ENCODE measurements around the gene PHLDB2. TPM values are rescaled to one million over a fixed set of nuclear protein-coding genes. Genes with fewer than 3 reads are reported as not detected.

PHLDB2 gene
- total RNA-seq, 1 donor from 2014 or later = 142 TPM

DNA sequence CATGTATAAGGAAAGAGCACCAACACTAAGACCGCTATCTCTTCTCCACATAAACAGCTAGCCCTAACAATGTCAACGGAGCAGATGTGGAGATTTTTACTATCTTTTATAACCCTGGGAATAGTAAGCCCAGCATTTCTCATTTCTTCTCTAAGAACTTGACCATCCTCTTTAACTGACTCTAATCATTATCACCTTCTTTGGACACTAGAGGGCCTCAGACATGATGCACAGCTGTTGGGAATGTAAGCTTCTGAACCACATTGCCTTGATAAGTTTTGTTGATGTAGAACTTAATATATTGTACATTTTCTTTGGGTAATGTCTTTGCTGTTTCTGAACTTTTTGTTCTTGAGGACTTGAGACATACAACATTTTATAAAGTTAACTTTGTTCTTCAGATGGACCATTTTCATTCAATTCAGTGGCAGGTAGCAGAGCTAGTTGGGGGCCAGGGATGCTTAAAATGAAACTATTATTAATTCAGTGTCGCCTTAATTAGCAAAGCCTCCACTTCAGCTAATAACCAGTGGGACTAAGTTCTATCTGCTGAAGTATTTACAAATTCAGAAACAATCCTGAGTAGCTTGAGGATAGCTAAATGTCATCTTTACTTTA is 130.1 kb downstream of the PHLDB2 start:
- DNase-seq (ENCODE audit: low spot score) = no peak

DNA sequence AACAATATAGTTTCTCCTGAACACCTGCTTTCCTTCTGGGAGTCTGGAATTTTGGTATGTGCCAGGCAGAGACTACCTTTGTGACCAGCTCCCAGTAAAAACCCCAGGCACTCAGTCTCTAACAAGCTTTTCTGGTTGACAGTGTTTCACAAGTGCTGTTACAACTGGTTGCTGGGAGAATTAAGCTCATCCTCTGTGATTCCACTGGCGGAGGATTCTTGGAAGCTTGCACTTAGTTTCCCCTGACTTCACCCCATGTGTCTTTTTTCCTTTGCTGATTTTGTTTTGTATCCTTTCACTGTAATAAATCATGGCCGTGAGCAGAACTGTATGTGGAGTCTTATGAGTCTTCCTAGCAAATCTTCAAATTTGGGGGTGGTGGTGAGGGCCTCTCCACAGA is 134.0 kb downstream of the PHLDB2 start:
- no peak for DNase-seq (ENCODE audit: low spot score)

DNA sequence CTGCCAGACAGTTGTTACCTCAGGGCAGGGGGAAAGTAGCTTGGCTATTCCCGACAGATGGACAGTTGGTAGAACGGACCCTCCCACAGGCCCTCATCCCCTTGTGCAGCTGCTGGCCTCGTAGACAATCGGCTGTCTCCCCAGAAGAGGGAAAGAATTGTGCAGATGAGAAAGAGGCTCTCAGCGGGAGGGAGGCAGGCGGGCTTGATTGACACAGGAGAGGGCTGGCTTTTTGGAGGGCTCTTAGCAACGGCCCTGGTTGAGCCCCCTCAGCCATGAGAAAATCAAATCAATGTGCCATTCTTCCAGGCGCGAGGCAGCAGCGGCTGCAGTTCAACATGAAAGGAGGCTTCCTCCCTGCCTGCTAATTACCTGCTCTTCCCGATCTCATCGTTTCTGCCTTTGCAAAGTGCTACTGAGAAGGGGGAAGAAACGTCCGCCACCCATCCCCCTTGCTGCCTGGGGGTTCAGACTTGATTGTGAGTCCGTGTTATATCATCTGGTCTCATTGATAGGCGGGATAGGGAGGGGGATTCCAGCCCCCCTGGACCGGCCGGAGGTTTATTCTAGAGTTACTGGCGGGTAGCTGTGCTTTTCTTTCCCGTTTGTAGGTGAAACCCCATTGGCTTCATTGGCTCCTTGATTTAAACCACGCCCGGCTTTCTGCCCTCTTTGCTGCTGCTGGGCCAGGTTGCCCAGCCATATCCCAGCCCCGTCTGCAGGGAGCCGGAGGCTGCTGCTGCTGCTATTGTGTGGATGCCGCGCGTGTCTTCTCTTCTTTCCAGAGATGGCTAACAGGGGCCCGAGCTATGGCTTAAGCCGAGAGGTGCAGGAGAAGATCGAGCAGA is 139.8 kb downstream of the PHLDB2 start, which contains the start of gene TAGLN3:
TAGLN3 (plus strand) TSS at position 287 of the 848 bp plus-strand sequence; CDS start at position 788, 501 bp downstream.
- no peak for DNase-seq (ENCODE audit: low spot score)

DNA sequence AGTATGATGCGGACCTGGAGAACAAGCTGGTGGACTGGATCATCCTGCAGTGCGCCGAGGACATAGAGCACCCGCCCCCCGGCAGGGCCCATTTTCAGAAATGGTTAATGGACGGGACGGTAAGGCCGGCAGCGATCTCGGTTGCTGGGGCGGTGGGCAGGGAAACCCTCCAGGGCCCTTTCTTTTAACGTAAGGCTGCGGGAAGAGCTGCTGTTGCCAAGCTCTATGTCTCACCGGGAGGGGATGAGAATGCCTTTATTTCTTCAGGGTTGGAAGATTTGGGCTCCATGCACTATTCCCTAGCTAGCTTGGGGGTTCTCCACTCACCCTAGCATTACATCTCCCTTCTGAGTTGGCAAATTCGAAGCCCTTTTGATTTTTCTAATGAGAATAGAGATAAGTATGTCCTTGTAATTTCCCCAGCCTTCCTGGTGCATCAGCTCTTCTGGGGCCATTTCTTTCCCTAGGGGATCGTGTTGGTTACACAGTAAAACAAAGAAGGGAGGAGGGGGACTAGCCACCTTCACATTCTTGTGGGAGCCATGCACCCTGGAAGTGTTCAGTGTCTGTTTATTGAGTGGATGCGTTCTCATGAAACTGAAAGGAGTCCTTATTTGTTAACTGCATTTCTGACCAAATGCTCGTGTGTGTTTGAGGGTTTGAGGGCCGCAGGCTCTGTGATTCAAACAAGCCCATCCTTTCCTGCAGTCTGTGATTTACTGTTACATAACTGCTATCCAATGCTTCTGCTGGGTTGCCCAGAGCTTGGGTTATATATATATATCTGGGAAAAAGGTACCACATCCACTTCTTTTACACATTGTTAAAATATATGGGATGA is 140.6 kb downstream of the PHLDB2 start:
- DNase-seq (ENCODE audit: low spot score) = no peak

DNA sequence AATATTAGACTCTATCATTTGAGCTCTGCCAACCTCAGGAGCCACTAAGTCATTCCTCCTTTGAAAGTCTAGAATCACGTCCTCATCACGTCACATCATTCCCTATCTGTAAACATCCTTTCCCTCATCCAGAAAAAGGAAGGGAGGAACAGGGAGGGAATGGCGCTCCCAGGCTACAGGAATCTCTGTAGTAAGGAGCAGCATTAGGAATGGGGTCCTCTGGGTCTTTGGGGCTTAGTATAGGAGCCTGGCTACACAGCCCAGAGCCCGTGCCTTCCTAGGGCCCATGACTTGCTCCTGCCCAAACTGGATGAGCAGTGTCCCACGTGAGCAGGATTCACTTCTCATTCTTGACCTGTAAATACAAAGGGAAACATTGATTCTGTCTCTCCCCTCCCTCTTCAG is 141.3 kb downstream of the PHLDB2 start:
- DNase-seq (ENCODE audit: low spot score) = no peak

DNA sequence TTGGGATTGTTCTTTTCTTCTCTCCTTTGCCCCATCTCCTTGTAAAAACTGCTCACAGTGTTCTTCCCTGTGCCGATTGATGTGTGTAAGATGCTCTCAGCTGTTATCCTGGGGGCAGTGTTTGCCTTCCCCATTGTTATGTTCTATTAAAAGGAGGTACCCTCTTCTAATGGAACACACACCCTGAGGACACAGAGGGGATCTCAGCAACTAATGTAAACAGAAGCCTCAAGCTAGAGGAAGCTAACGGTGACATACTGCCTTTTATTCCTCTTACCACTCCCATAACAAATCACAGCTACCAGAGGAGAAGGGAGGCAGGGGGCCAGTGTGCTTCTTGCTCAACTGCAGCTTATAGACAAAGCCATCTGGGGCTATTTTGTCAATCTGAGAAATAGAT is 141.9 kb downstream of the PHLDB2 start:
- DNase-seq (ENCODE audit: low spot score) = no peak

DNA sequence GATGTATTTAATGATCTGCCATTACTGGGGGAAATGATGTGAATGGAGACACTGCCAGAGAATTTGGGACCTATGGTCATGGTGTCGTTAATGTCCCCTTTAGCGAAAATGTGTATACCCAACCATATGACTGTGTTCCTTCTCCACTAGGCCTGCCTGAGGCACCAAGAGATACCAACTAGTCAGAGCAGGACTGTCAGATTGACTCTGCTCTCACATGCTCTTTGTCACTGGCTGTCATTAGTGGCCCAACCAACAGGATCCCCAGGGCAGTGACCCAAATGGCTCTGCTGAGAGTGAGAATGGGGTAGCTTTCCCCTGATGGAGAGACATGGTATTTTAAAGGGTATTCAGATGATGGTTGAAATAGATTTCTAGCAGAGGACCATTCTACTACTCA is 142.5 kb downstream of the PHLDB2 start:
- no peak for DNase-seq (ENCODE audit: low spot score)

DNA sequence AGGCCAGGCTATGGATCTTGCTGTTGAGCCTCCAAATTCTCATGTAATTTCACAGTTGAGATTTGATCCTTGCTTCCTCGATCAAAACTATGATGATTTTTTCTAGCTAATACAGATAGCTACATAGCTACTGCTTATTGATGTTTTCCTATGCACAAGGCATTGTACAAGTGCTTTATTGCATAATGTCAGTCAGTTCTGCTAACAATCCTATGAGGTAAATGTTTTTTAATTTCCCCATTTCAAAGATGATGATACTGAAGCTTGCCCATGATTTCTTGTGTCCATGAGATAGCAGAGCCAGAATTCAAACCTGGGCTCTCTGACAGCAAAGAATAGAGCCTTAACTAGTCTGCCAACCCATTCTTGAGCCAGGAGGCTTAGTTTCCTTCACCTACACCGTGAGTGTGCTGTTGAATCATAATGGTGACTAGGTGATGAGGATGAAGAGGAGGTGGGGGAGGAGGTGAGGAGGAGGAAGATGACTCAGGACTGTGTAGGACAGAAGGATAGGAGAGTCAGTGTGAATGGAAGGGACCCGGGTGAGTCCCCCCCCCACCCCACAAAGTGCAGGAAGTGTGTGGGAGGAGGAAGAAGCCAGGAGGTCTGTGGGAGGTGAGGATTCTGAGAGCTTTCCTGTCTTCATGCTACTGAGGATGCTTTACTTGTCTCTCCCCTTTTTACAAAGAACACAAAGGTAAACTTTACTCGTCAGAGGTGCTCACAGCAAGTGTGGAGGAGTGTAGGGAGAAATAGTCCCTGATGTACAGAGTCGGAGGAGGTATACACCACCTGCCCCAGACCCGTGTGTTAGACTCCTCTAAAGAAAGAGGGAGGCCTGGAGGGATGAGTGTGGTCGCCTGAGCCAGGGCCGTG is 143.3 kb downstream of the PHLDB2 start:
- DNase-seq (ENCODE audit: low spot score) = no peak

DNA sequence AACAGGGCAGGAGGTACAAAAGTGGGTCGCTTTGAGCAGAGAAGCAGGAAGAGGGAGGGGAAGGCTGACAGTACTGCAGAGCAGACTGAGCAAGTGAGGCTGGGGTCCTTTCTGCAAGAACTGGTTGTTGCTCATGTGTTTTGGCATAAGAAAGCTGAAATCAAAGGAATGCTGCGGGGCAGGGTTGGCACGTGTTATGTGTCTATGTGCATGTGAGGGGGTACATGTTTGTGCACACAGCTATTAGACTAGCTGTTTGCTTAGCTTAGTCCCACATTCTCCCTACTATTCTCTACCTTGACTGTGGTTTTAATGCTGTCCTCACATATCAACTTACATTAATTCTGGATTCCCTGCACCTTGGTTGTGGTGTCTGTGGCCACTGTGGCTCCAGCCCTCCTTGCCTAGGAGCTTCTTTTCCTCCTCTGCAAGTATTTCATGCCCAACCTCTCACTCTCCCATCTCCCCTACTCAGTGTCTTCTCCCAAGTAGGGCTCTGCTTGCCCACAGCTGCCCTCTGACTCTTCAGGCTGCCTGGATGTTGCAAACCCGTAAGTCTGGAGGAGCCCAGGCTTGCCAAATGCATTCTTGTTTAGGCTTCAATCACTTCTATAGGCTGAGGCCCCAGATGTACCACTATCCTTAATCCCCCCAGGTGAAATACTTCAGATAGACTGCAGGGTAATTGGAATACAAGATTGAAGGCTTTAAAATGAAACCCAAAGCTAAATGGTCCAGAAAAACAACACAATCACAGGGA is 144.4 kb downstream of the PHLDB2 start:
- no peak for DNase-seq (ENCODE audit: low spot score)

DNA sequence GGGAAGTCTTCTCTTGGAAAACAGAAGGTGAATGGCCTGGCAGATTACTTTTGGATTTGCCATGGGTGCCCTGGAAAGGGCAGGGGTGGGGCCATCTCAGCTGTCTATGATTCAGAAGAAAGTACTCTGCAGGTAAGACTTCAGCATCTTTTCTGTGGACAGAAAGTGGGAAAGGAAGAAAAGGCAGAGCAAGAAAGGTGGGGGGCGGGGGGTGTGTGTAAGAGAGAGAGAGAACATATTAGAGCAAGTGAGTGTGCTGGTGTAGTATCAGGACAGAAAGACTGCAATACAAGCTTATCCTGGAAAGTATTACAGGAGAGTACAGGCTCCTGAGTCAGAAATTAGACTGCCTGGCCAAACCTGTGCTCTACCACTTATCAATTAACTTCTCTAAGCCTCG is 145.1 kb downstream of the PHLDB2 start:
- no peak for DNase-seq (ENCODE audit: low spot score)

DNA sequence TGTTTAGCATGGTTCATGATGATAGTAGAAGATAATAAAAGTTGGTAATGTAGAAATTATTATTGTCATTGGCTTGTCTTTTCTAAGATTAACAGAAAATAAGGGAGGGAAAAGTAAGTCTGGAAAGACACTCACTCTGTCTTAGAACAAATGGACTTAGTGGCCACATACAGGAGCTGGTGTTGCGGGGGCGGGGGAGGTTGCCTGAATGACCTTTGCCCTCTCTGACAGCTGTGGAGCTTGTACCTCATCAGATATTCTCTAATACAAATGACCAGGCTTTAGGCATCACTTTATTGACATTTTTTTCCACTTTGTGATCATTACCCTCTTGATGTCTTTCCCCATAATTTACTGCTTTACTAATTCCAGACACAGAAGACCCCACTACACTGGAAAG is 145.6 kb downstream of the PHLDB2 start:
- no peak for DNase-seq (ENCODE audit: low spot score)

DNA sequence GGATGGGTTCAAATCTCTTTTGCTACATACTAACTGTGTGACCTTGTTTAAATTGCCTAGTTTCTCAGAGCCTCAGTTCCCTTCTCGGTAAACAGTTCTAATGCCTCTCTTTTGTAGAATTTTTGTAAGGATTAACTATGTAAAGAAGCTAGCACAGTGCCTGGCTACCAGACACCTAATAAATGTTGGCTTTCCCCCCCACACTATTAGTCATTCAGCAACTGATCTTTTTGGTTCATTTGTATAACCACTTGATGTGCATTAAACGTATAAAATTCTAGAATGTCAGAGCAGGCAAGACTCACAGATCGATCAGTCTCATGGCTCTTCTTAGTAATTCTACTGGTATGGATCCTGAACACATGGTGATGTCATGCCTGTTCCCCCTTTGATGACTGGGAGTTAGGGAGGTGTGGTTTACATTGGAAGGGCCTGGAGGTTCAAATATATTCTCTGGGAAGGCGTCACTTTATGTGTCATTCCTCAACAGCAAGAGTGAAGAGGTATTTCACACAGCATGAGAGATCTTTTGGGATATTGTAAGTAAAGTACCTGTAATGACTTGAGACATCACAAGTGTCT is 146.1 kb downstream of the PHLDB2 start:
- DNase-seq (ENCODE audit: low spot score) = no peak

DNA sequence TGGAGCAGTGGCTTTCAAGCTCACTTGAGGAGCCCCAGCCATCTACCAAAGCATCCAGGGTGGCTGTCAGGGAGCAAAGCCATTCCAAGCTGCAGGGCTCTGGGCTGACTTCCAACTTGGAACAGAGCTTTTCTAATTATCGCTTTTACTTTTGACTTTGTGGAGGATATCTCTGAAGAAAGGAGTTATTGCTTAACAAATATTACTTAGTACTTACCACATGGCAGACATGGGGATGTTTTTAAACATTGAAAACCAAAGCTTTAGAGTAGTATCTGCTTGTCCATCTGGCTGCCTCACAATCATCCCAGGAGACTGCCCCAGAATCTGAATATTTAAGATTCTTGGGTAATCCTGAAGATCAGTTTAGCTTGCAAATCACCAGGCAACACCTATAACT is 148.6 kb downstream of the PHLDB2 start:
- DNase-seq (ENCODE audit: low spot score) = no peak

DNA sequence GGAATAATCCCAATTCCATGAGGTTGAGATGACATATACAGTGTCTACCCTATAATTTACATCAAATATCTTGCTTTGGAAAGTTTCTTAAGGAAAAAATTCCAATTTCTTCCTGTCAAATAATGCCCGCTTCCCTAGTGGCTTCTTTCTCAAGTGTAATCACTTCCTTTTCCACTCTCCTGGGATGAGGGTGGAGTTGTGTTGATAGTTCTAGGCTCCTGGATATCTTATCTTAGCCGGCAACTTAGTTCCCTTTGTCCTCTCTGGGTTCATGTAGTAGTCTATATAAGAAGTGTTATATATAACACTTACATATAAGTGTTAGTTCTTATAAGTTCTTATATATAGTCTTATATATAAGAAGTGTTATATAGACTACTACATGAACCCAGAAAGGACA is 150.6 kb downstream of the PHLDB2 start:
- DNase-seq (ENCODE audit: low spot score) = no peak

DNA sequence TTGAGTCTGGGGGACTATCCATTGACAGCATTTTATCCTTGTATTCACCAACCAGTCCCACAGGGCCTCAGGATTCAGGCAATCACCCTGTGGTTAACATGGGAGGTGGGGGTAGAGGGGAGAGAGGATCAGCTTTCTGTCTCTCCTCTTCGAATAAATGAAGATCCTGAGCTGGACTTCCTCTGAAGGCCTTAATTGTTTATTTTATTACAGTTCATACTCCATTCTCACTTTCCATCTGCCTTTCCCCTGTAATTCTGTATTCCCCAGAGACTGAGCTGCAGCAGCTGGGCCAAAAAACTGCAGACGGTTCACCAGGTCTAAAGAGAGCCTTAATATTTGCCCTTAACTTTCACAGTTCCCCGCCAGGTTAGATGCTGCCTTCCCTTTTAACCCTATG is 151.6 kb downstream of the PHLDB2 start:
- DNase-seq (ENCODE audit: low spot score) = no peak

DNA sequence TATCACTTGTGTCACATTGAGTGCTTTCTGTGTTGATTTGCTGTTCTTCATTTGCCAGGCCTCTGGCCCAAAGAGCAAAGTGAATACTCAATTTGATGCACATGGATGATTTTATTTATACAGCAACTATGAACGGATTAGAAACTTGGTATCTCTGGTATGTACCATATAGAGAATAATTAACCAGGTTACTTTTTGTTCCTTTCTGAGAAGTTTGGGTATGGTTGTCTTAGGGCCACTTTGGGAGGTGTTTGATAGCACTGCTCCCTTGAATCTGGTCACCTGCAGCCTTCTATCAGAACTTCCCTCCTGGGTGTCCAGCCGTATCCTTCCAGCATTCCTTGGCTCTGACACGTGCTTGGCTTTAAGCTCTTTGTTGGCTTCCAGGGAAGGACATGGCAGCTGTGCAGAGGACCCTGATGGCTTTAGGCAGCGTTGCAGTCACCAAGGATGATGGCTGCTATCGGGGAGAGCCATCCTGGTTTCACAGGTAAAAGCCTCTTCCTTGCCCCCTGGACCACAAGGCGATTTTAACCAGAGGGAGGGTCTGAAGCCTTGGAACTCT is 152.4 kb downstream of the PHLDB2 start:
- DNase-seq (ENCODE audit: low spot score) = no peak

DNA sequence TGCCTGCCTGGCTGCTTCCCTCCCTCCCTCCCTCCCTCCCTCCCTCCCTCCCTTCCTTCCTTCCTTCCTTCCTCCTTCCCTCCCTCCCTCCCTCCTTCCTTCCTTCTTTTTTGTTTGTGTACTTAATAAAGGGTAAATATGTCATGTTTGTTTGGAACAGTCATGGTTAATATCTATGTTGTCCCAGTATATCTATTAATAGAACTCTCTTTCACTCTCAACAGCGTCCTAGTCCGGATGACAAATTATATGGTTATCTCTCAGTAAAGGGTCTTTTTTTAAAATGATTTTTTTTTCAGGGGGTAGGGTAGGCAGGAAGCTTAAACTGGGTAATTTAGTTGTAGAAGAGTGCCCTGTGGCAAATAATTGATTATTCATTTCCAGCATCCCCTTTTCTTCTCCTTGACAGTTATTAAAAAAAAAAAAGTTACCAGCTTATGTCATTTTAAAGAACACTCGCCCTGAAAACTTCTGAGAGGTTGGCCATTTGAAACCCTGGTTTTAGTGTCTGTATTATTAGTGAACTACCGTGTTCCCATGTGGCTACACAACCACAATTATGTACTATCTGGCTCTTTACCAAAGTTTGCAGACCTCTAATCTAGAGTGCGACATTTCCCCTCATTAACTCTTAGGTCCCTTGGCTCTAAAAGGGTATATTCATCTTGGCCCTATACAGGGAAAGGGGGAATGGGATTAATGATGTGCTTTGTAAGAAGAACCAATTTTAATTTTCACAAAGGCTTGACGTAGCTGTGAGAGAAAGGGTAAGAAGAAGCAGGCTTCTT is 153.3 kb downstream of the PHLDB2 start:
- DNase-seq (ENCODE audit: low spot score) = no peak

DNA sequence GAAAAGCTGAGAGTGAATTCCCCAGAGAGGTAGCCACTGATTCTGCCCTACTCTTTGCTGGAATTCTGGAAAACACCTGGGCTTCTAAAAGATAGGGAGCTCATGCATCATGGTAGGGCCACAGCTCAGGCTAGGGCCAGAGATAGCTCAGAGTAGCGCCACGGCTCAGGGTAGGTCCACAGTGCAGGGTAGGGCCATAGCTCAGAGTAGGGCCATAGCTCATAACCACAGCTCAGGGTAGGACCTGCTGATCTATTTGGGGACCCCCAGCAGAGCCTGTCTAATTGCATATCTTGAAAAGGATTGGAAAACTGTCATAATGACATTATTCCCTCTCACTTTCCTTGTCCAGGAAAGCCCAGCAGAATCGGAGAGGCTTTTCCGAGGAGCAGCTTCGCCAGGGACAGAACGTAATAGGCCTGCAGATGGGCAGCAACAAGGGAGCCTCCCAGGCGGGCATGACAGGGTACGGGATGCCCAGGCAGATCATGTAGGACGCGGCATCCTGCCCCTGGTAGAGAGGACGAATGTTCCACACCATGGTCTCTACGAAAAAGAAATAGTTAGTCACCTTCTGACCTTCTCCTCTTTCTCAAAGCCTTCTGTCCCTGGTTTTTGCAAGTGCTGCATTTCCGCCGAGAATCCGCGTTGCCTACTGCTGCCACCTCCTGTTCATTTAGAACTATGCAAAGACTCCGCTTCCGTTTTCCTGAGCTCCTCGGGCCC is 154.2 kb downstream of the PHLDB2 start:
- no peak for DNase-seq (ENCODE audit: low spot score)
